ENCODE results near the gene SNCAIP.

Gene SNCAIP

GRCh38 chr5:122287101-122287500 is 24.9 kb upstream of the SNCAIP start:
- FAIRE-seq (no peak), DNase-seq (ENCODE audit: insufficient read length, low spot score) (no peak)
- TF ChIP-seq, protein P1, sequence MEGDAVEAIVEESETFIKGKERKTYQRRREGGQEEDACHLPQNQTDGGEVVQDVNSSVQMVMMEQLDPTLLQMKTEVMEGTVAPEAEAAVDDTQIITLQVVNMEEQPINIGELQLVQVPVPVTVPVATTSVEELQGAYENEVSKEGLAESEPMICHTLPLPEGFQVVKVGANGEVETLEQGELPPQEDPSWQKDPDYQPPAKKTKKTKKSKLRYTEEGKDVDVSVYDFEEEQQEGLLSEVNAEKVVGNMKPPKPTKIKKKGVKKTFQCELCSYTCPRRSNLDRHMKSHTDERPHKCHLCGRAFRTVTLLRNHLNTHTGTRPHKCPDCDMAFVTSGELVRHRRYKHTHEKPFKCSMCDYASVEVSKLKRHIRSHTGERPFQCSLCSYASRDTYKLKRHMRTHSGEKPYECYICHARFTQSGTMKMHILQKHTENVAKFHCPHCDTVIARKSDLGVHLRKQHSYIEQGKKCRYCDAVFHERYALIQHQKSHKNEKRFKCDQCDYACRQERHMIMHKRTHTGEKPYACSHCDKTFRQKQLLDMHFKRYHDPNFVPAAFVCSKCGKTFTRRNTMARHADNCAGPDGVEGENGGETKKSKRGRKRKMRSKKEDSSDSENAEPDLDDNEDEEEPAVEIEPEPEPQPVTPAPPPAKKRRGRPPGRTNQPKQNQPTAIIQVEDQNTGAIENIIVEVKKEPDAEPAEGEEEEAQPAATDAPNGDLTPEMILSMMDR (IDR thresholded peaks at IDR 0.05; ENCODE audit: insufficient read depth, missing control alignments), result no peak

DNA sequence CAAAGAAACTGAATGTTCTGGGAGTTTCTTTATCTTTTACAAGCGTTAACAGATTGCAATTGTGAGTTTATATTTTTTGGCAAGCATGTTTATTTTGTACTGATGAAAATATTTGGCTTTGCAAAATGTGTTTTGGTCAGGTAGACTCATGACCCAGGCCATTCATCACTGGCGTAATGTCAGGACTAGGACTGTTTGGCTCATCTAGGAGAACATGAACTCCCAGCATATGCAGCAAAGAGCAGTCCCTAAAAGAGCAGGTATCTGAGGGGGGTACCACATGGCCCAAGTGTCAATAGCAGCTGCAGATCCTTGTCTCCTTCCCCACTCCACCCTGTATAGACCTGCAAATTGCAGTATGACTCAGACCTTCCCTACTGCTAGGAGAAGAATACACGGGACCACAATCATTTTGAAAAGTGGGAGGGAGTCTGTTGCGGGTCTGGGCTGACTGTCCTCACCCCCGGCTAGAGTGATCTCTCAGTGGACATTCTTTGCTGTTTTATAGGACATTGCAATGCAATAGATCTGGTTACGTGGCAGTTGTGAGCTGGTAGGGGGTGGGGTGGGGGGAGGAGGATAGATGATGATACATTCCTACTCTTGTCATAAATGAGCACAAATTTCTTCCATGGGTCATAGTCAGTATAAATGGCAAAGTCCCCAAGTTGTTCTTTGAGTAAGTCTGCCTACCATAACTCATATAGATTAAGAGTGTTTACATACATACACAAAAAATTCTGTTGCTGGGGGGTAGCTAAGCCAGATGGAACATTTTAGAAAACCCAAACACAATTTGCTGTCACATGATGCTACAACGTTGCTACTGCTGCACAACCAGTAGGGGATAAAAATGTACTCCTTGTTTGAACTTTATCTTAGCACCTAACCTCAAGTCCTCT is 20.8 kb upstream of the SNCAIP start:
- TF ChIP-seq, protein P1 (IDR thresholded peaks at IDR 0.05; ENCODE audit: insufficient read depth, missing control alignments), result no peak
- FAIRE-seq, result no peak
- DNase-seq (ENCODE audit: insufficient read length, low spot score), result no peak

DNA sequence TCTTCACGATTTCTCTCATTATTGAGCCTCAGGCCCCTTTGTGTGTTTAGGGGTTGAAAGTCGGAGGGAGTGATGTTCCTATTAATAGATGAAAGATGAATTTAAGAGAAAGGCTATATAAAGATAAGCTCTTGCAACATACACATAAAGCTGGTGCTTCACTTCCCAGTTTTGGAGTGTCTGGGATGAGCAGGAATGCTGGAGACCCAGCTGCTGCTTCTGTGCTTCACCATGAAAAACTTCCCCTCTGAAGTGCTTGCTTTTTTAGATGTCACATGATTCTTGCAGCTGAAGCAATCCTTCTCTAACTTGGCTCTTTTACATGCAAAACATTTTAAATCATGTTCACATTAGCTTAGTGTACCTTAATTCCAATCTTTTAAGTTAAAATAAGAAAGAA is 19.7 kb upstream of the SNCAIP start:
- TF ChIP-seq, protein P1 (IDR thresholded peaks at IDR 0.05; ENCODE audit: insufficient read depth, missing control alignments), result no peak
- DNase-seq (ENCODE audit: insufficient read length, low spot score), result no peak
- no peak for FAIRE-seq

DNA sequence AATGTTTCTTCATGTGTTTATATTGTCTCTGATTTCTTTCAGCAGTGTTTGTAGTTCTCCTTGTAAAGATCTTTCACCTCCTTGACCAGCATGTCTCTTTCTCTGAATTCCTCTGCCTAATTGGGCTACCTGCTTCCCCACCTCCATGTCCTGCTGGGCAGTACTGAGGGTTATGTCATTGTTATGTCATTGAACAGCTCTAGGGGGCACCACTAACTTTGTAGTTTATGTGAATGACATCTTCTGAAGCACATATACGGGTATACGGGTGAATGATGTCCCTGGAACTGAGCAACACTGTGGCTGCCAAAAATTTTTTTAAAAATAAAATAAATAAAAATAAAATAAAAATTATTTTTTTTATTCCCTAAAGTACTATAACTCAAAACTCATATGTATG is 16.9 kb upstream of the SNCAIP start:
- DNase-seq (ENCODE audit: insufficient read length, low spot score), result no peak
- TF ChIP-seq, protein P1 (IDR thresholded peaks at IDR 0.05; ENCODE audit: insufficient read depth, missing control alignments), result peak; percentile 51
- no peak for FAIRE-seq

GRCh38 chr5:122296871-122297270 is 15.2 kb upstream of the SNCAIP start:
- TF ChIP-seq, protein P1 (IDR thresholded peaks at IDR 0.05; ENCODE audit: insufficient read depth, missing control alignments), result no peak
- no peak for DNase-seq (ENCODE audit: insufficient read length, low spot score)
- no peak for FAIRE-seq

GRCh38 chr5:122297587-122298298 is 14.3 kb upstream of the SNCAIP start:
- DNase-seq (ENCODE audit: insufficient read length, low spot score) (no peak), FAIRE-seq (no peak)

More at GRCh38 chr5:122297587-122298298, 14.3 kb upstream of the SNCAIP start:
- TF ChIP-seq, protein P1 (IDR thresholded peaks at IDR 0.05; ENCODE audit: insufficient read depth, missing control alignments), result no peak

Data from D721Med (cell line).